GM15510 (cell line): ENCODE data around the gene SNX24.

Experiments used
- POLR2A ChIP-seq: IDR thresholded peaks from 3 replicates; pipeline ENCODE4 v1.6.1; 2011; ENCODE audit warnings: borderline replicate concordance; ENCODE audit not compliant: insufficient read length; ENCODE audit errors: extremely low read depth

SNX24 gene

DNA sequence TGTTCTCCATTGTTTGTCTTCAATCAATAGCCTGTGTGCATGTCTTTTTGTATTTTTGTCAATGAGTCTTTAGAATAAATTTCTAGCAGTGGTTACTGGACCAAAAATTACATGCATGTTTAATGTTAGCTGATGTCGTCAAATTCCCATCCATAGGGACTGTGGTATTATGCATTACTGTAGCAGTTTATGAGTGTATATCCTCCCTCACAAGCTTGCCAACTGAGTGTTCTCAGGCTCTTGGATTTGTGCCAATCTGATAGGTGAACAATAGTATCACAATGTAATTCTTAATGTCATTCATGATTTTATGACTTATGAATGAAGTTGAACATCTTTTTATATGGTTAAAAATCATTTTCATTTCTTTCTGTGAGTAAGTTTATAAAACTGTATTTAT is 13.0 kb downstream of the SNX24 start:
- no peak for TF ChIP-seq POLR2A

DNA sequence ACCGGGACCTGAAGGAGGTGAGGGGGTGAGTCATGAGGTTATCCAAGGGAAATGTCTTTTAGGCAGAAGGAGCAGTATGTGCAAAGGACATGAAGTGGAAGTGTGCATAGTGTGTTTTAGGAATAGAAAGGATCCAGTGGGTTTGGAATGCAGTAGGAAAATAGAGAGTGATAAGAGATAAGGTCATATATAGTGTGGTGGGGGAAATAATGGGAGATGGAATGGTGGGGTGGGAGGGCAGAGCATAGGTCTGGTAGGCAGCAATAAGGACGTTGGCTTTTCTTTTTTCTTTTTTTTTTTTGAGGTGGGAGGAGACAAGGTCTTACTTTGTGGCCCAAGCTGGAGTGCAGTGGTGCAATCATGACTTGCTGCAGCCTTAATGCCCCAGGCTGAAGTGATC is 17.8 kb downstream of the SNX24 start:
- TF ChIP-seq POLR2A, result no peak

DNA sequence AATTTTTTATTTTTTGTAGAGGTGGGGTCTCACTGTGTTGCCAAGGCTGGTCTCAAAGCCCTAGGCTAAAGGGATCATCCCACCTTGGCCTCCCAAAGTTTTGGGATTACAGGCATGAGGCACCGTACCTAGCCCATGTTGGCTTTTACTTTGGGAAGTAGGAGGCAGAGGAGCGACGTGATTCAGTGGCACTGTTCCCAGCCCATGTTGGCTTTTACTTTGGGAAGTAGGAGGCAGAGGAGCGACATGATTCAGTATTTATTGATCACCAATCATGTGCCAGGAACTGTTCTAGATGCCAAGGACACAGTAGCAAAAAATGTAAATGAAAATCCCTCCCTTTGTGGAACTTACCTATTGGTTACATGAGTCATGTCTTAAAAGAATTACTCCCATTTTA is 18.3 kb downstream of the SNX24 start:
- TF ChIP-seq POLR2A, result no peak

DNA sequence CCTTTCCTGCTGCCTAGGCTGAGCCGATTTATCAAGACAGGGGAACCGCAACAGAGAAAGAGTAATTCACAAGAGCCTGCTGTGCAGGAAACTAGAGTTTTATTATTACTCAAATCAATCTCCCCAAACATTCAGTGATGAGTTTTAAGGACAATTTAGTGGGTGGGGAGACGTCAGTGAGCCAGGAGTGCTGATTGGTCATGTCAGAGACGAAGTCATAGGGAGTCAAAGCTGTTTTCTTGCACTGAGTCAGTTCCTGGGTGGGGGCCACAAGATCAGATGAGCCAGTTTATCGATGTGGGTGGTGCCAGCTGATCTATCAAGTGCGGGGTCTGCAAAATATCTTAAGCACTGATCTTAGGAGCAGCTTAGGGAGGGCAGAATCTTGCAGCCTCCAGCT is 19.0 kb downstream of the SNX24 start:
- TF ChIP-seq POLR2A, result no peak

DNA sequence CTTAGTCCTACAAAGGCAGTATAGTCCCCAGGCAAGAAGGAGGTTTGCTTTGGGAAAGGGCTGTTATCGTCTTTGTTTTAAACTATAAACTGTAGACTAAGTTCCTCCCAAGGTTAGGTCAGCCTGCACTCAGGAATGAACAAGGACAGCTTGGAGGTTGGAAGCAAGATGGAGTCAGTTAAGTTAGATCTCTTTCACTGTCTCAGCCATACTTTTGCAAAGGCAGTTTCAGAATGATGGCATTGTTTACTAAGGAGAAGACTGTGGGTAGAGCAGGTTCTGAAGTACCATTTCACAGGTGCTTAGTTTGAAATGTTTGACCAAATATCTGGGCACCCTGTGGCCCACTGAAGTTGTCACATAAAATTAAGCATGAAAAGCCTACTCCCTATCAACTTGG is 19.4 kb downstream of the SNX24 start:
- TF ChIP-seq POLR2A, result no peak

DNA sequence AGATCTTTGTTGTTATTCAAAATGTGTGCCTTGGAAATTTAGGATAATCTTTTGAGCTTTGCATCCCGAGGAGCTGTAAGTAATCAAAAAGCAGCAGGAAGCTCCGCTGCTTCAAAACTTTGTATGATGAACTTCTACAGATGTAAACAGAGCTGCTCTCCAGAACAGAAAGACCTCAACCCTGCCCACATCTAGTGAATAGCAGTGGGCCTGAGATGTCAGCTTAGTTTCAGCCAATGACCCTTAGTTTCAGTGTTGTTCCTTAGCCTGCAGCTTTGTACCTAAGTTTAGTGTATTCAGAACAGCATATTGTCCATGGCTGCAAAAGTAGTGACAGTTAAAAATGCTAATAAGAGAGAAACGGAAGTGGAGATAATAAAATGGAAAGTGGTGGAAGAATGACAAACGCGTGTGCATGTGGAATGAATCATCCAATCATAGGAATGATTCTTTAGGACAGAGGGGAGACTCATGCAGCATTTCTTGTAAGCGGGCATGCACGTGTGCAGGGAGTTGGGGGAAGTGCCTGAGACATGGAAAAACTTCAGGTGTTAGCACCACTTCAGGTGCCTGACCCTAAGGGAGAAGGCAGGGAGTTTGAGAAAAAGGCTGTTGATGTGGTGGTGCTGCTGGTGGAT is 24.9 kb downstream of the SNX24 start:
- no peak for TF ChIP-seq POLR2A

DNA sequence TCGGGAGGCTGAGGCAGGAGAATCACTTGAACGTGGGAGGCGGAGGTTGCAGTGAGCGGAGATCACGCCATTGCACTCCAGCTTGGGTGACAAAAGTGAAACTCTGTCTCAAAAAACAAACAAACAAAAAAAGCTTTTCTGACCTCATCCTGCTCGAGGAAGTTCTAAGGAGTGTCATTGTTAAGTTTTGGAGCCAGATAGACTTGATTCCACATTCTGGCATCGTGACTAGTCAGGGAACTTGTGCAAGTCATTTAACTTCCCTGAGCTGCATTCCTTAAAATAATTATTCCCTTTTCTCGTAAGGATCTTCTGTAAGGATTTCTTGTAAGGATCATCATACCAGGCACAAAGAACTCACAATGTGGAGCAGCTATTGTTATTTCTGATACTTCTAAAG is 26.2 kb downstream of the SNX24 start:
- no peak for TF ChIP-seq POLR2A

DNA sequence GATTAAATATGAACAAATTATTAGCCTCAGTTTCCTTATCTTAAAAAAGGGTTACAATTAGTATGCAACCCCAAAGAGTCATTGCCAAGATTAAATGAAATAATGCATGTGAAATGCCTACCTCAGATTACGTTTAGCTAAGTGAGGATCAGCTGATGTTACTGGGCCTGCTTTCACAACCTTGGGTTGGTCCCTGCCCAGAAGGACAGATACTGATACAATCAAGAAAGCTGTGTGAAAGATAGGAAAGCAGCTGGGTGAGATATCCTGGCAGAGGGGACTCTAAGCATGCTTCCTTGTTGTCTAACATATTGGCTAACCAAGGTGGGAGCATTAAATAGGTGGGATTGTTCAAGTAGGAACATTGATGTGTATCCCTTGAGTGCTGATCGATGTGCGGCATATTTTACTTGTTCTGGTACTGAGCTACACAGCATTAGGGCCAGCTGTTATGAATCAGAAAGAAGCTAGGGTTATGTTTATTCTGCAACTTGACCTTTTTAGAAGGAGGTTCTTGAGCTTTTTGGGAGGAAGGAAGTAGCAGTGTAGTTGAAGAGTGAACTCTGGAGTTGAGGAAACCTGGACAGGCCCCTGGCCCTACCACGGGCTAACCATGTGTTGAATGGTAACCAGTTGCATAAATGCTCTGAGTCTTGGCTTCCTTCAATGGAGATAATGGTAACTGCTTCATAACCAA is 28.9 kb downstream of the SNX24 start:
- no peak for TF ChIP-seq POLR2A

DNA sequence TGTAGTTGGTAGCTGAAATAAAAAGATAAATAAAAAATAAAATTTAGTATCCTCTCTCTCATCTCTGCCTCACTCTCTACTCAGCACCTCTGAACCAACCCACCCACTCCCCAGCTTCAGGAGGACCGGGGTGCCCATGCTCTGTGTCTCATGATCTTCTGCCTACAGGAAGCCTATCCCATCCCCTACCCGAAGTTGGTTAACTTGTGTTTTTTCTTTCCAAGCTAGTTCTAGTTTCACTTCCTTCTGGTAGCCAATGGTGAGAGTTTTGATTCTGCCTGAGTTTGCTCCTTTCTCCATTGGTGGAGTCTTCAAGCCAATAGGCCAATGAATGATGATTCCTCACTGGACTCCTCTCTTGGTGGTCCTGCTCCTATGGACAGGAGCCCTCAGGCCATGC is 32.1 kb downstream of the SNX24 start:
- no peak for TF ChIP-seq POLR2A

DNA sequence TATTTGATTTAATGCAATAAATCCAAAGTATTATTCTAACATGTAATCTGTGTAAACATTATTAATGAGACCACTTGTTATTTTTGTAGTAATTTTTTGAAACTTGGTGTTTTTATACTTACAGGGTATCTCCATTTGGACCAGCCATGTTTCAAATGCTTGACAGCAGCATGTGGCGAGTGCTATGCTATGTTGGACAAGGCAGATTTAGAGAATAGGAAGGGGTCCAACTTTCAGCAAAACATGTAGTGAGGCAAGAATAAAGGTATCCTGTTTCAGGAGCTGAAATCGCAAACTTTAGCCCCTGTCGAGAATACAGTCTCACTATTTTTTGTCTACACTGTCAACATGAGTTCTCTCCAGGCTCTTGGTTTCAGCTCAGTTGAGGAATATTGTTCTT is 33.7 kb downstream of the SNX24 start:
- no peak for TF ChIP-seq POLR2A

DNA sequence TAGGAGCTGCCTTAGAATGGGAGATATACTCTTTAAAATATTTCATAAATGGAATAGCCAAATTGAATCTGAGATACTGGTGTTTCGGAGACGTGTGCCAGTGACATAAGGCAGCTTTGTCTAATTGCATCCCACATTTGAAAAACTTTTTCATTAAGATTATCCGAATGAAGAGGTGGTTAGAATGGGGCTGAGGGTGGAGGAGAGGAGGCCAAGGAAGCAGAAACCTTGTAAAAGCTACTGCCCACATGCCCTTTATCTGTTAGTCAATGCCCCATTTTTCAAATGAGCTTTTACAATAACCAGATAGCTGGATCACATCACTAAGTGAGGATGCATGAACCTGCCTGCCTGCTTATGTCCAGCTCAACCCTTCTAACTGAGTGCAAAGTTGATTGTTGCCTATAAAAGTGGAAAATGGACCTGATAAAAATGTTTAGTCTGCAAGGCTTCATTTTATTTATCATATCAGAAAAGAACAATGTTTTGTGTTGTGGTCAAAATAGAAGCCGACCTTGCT is 34.8 kb downstream of the SNX24 start:
- TF ChIP-seq POLR2A, result no peak

DNA sequence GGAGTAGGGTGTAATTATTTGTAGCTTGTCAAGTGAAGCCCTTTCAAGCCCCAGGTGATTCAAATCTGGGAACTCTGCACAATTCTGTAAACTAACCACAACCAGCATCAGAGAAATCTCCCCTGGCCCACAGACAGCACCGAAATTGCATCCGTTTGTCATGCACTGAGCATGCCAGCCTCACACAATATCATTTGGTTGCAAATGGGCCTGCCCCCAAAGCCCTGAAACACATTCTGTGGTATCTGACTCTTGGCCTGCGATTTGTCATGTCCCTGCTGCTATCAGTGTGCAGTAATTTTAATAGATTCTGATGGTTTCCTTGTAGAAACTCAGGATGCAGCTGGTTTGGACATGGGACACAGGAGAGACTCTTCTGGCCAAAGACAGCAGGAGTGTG is 35.3 kb downstream of the SNX24 start:
- no peak for TF ChIP-seq POLR2A

DNA sequence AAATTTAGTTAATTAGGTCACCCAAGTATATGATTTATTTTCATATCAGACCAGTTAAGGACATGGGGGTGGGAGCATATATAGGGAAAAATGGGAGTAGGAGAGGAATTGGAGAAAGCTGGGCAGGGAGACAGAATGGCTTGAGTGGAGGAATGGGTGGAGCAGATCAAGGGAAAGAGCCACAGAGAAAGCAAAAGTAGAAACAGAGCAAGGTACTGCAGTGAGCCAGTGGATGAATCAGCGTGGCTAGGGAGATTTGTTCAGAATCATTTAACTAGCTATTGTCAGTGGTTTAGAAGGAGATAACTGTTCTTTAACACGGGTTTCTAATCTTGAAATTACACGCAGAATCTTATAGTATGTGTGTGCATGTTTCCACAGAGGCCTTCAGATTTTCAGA is 37.4 kb downstream of the SNX24 start:
- TF ChIP-seq POLR2A, result no peak

DNA sequence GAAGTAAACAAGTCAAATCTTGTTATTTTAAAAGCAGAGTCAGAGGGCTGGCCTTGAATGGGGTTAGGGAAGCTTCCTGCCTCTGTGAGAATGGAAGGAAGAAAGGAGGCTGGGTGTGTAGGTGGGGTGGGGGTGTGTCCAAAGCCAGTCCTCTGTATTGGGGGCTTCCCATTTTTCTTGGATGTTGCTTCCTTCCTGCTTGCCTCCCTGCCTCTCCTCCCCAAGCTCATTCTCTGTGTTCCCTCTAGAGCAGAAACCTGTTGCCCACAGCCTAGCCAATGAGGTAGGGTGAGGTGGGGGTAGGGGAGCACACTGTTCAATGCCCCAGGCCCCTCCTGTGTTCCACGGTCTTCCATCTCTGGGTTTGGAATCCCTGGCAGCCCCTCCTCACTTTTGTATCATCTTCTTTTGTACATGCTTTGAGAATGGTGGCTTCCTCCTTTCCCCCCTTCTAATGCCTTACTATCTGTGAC is 39.7 kb downstream of the SNX24 start:
- no peak for TF ChIP-seq POLR2A

DNA sequence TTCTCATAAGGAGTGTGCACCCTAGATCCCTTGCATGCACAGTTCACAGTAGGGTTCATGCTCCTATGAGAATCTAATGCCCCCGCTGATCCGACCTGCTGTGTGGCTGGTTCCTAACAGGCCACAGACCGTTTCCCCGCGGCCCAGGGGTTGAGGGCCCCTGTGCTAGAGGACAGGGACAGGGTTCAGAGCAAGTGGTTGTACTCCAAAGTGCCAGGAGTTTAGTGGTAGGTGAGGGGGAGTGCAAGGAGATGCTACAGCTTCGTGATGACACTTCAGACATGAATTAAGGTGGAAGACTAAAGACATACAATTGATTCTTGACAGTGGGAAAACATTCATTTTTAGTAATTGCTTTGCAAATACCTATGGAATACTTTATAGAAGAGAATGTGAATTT is 40.5 kb downstream of the SNX24 start:
- TF ChIP-seq POLR2A, result no peak

DNA sequence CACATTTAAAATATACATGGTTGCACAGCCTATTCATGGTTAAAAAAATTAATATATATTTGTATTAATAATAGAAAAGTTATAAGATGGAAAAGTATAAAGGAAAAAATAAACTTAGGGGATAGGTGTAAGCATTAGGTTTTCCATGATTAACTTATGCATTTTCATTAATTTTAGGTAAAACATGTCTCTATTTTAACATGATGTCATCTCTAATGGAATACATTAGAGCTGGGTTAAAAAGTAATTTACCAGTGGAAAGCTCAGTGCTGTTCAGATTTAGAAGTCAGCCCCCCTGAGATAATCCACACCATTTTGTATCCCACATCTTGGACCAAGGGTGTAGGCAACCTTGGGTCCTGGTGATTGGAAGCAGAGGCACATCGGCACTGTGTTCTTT is 49.7 kb downstream of the SNX24 start:
- no peak for TF ChIP-seq POLR2A

DNA sequence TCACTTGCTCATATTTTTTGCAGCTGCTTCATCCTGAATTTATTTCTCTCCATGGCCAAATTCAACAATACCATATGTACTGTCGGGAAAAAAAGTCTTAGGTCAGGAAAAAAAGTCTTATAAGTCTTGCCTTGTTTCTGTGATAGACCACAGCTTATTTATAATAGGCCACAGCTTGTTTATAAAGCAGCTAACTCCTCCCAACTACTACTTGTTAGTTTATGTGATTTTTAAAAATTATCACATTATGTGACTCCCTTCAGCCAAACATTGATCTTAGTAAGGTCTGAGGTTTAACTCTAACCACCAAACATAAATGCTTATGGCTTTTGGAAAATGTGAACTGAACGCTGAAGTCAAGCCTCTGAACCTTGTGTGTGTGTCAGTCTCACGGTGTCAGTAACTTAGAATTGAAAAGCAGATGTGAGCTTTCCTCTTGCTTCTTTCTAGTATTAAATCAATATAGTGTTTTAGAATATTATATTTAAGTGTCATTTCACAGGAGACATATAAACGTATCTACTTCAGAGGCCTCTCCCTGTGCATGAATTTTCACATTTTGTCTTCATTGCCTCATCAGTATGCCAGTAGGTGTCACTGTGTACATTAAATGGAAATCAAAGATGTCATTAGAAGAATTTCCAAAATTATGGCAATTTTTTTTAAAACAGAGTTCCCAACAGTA is 51.3 kb downstream of the SNX24 start:
- TF ChIP-seq POLR2A, result no peak

DNA sequence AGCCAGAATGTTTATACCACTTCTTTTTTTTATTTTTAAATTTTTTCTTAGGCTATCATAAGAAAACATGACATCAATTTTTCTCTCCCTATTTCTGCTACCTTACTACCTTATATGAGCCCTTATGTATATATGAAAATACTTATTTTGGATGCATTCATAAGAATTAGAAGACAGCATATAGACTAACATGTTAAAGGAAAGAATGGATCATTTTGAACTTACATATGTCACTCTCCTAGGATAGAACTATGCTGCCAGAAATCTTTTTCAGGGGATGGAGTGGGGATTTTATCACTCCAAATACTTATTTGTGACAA is 51.8 kb downstream of the SNX24 start:
- TF ChIP-seq POLR2A, result no peak
